Neural cell (in vitro differentiated cells): ENCODE measurements around the gene PPP1R27. TPM values are rescaled to one million over a fixed set of nuclear protein-coding genes. Genes with fewer than 3 reads are reported as not detected.

Experiments used
- H2AFZ ChIP-seq: fragments of 200-600, 300-800 bp; sonication (generic), shearing (Covaris generic); 2 replicates; pipeline ENCODE4 v1.6.0; 2014; ENCODE audit warnings: low read depth, mild to moderate bottlenecking, antibody characterized with exemption, low read length, moderate library complexity
- H3F3A ChIP-seq: fragments of 200-600 bp; shearing (Covaris generic); 2 replicates; pipeline ENCODE4 v1.6.1; 2016; ENCODE audit warnings: mild to moderate bottlenecking, moderate library complexity, mixed read lengths, antibody characterized with exemption, low read length; ENCODE audit not compliant: insufficient read depth, poor library complexity, severe bottlenecking
- H3K27ac ChIP-seq: fragments of 200-600, 300-800 bp; sonication (generic), shearing (Covaris generic); 2 replicates; pipeline ENCODE4 v1.5.1; 2014; ENCODE audit warnings: mild to moderate bottlenecking, low read length, moderate library complexity
- H3K27me3 ChIP-seq: fragments of 300-800, 200-600 bp; sonication (generic), shearing (Covaris generic); 2 replicates; pipeline ENCODE4 v1.6.0; 2014; ENCODE audit warnings: mild to moderate bottlenecking, low read depth, low read length, moderate library complexity; ENCODE audit not compliant: insufficient read depth
- H3K36me3 ChIP-seq: fragments of 300-800, 200-600 bp; sonication (generic), shearing (Covaris generic); 2 replicates; pipeline ENCODE4 v1.5.1; 2014; ENCODE audit warnings: mild to moderate bottlenecking, antibody characterized with exemption, low read length, moderate library complexity; ENCODE audit not compliant: insufficient read depth
- H3K4me2 ChIP-seq: fragments of 300-800, 200-600 bp; sonication (generic), shearing (Covaris generic); 2 replicates; pipeline ENCODE4 v1.6.0; 2014; ENCODE audit warnings: mild to moderate bottlenecking, low read length
- H3K4me3 ChIP-seq: fragments of 300-800, 200-600 bp; sonication (generic), shearing (Covaris generic); 2 replicates; pipeline ENCODE4 v1.5.1; 2014; ENCODE audit warnings: mild to moderate bottlenecking, low read length, moderate library complexity
- H3K79me2 ChIP-seq: fragments of 200-600 bp; shearing (Covaris generic); replicated peaks from 2 replicates; pipeline ENCODE4 v1.6.0; 2014; ENCODE audit warnings: mild to moderate bottlenecking, low read length, moderate library complexity; ENCODE audit not compliant: insufficient read depth
- H3K9ac ChIP-seq: fragments of 300-800, 200-600 bp; sonication (generic), shearing (Covaris generic); 2 replicates; pipeline ENCODE4 v1.6.1; 2016; ENCODE audit warnings: mild to moderate bottlenecking, low read length, mixed read lengths
- H3K9me2 ChIP-seq: fragments of 200-600 bp; shearing (Covaris generic); 2 replicates; pipeline ENCODE4 v1.6.1; 2016; ENCODE audit warnings: mild to moderate bottlenecking, low read length, mixed read lengths; ENCODE audit not compliant: insufficient read depth
- H3K9me3 ChIP-seq: fragments of 200-600, 300-800 bp; sonication (generic), shearing (Covaris generic); 2 replicates; pipeline ENCODE4 v1.6.1; 2016; ENCODE audit warnings: mild to moderate bottlenecking, mixed run types, low read length, moderate library complexity, mixed read lengths
- H4K20me1 ChIP-seq: fragments of 200-600 bp; shearing (Covaris generic); 2 replicates; pipeline ENCODE4 v1.6.1; 2016; ENCODE audit warnings: mild to moderate bottlenecking, mixed run types; ENCODE audit not compliant: insufficient read depth
- EP300 ChIP-seq: fragments of 450-650 bp; conservative IDR thresholded peaks from 2 replicates; pipeline ENCODE4 v1.6.1; 2014; ENCODE audit warnings: antibody characterized with exemption, mild to moderate bottlenecking, moderate library complexity; ENCODE audit not compliant: poor library complexity, severe bottlenecking
- EZH2 ChIP-seq: fragments of 200-600, 300-800 bp; shearing (Covaris generic), sonication (generic); IDR thresholded peaks from 2 replicates; pipeline ENCODE4 v1.6.1; 2014; ENCODE audit warnings: antibody characterized with exemption, low read length, borderline replicate concordance, mild to moderate bottlenecking; ENCODE audit not compliant: insufficient read depth, poor library complexity, severe bottlenecking
- MXI1 ChIP-seq: fragments of 450-650 bp; conservative IDR thresholded peaks from 2 replicates; pipeline ENCODE4 v1.6.1; 2014; ENCODE audit warnings: antibody characterized with exemption, mild to moderate bottlenecking; ENCODE audit not compliant: poor library complexity, severe bottlenecking
- POLR2AphosphoS5 ChIP-seq: IDR thresholded peaks from 2 replicates; pipeline ENCODE4 v1.6.1; 2012
- RAD21 ChIP-seq: fragments of 450-650 bp; conservative IDR thresholded peaks from 2 replicates; pipeline ENCODE4 v1.6.1; 2014; ENCODE audit warnings: antibody characterized with exemption, mild to moderate bottlenecking, moderate library complexity
- SMC3 ChIP-seq: fragments of 450-650 bp; conservative IDR thresholded peaks from 2 replicates; pipeline ENCODE4 v1.6.1; 2014; ENCODE audit warnings: antibody characterized with exemption, mild to moderate bottlenecking, moderate library complexity; ENCODE audit not compliant: poor library complexity
- TAF1 ChIP-seq: IDR thresholded peaks from 2 replicates; pipeline ENCODE4 v1.6.1; 2012; ENCODE audit warnings: low read depth
- polyA plus RNA-seq: library from polyadenylated mRNA; depleted of rRNA; stranded (reverse); fragments of >200 nt; gene quantifications from 2 replicates; pipeline ENCODE4 v1.2.3, GENCODE V29; 2014
- TF ChIP-seq, protein P1 (sequence below): fragments of 450-650 bp; IDR thresholded peaks from 2 replicates; pipeline ENCODE4 v1.5.1; 2014; ENCODE audit warnings: antibody characterized with exemption, mild to moderate bottlenecking, moderate library complexity; ENCODE audit not compliant: poor library complexity, severe bottlenecking
- TF ChIP-seq, protein P2 (sequence below): IDR thresholded peaks from 2 replicates; pipeline ENCODE4 v1.6.1; 2012; ENCODE audit warnings: borderline replicate concordance

PPP1R27 gene
- polyA plus RNA-seq, 1 donor from 2014 or later, result not detected

DNA sequence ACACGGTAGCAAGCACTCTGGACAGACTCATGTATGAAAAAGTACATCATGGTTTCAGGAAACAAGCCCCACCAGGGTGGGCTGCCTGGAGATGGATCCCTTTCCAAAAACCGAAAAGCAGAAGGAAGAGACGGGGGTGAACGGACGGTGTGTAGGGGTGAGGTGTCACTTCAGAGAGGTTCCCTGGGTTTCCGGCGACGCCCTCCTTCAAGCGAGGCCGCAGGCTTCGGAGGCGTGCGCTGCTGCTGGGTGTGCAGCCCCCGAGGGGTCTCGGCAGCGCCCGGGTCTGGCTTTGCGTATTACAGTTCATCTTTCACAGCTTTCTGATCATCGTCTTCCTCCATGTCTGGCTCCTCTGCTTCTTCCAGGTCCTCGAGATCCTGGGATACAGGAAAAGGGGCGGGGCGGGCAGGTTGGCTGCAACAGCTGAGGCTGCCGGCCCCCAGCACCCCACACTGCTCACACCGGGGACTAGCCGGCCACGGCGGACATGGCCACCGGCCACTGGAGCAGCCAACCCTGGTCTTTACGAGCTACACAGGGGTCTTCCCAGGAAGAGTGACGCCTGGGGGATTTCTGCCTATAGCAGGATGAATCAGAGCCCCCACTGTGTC lies 9.0 kb upstream of the PPP1R27 start:
- H3K9ac ChIP-seq, result no peak overlapping the region
- no peak overlapping the region for H2AFZ ChIP-seq
- H3K36me3 ChIP-seq, result no peaks in the 10 kb centered on the region
- no peaks in the 10 kb centered on the region for H3F3A ChIP-seq
- H3K9me3 ChIP-seq, result no peaks in the 10 kb centered on the region
- H3K79me2 ChIP-seq, result no peaks in the 10 kb centered on the region
- no peak overlapping the region for H3K4me3 ChIP-seq
- H3K9me2 ChIP-seq, result no peaks in the 10 kb centered on the region
- H4K20me1 ChIP-seq, result no peaks in the 10 kb centered on the region
- TF ChIP-seq EP300, result no peak
- TF ChIP-seq, protein P1, sequence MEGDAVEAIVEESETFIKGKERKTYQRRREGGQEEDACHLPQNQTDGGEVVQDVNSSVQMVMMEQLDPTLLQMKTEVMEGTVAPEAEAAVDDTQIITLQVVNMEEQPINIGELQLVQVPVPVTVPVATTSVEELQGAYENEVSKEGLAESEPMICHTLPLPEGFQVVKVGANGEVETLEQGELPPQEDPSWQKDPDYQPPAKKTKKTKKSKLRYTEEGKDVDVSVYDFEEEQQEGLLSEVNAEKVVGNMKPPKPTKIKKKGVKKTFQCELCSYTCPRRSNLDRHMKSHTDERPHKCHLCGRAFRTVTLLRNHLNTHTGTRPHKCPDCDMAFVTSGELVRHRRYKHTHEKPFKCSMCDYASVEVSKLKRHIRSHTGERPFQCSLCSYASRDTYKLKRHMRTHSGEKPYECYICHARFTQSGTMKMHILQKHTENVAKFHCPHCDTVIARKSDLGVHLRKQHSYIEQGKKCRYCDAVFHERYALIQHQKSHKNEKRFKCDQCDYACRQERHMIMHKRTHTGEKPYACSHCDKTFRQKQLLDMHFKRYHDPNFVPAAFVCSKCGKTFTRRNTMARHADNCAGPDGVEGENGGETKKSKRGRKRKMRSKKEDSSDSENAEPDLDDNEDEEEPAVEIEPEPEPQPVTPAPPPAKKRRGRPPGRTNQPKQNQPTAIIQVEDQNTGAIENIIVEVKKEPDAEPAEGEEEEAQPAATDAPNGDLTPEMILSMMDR, result no peak
- TF ChIP-seq SMC3, result no peak
- TF ChIP-seq MXI1, result no peak
- H3K27ac ChIP-seq, result no peak overlapping the region
- no peaks in the 10 kb centered on the region for H3K27me3 ChIP-seq
- no peak overlapping the region for H3K4me2 ChIP-seq

DNA sequence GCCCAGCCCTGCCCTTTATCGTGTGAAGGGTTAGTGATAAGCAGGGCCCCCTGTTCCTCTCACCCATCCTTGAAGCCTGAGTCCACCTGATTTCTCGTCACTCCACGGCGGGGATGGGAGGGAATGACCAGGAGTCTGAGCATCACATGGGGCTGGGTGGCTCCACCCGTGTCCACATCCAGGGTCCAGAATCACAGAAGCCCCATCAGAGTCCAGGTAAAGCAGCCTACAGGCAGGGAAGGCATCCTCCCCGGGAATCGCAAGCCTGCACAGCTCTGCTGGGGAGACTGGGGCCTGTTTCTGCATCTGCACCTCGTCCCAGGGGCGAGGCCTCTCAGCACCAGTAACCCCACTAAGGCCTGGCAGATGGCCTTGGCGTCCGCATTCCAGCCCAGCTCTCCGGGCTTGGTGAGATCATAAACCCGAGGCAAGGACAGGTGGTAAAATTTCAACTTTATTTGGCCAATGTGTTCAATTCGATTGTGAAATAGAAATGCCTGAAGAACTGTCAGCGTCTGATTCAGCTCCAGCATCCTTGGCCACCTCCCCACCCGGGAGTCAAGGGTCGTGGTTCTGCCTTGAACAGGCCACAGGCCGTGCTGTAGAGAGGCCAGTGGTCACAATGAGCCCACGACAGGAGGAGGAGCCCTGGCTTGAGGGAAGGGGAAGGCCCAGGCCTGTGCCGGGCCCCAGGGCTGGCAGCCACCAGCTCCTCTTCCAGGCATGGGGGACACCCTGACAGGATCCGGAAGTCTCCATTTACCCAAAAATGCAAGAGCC lies 8.1 kb upstream of the PPP1R27 start:
- no peaks in the 10 kb centered on the region for H3K79me2 ChIP-seq
- TF ChIP-seq TAF1, result no peak
- H2AFZ ChIP-seq, result no peak overlapping the region
- H3K9ac ChIP-seq, result no peak overlapping the region
- H3K9me3 ChIP-seq, result no peaks in the 10 kb centered on the region
- H3K36me3 ChIP-seq, result no peaks in the 10 kb centered on the region
- no peaks in the 10 kb centered on the region for H3K9me2 ChIP-seq
- no peak overlapping the region for H3K27ac ChIP-seq
- H3K4me2 ChIP-seq, result no peak overlapping the region
- H3K4me3 ChIP-seq, result no peak overlapping the region
- no peaks in the 10 kb centered on the region for H3F3A ChIP-seq
- no peaks in the 10 kb centered on the region for H4K20me1 ChIP-seq
- H3K27me3 ChIP-seq, result no peaks in the 10 kb centered on the region

DNA sequence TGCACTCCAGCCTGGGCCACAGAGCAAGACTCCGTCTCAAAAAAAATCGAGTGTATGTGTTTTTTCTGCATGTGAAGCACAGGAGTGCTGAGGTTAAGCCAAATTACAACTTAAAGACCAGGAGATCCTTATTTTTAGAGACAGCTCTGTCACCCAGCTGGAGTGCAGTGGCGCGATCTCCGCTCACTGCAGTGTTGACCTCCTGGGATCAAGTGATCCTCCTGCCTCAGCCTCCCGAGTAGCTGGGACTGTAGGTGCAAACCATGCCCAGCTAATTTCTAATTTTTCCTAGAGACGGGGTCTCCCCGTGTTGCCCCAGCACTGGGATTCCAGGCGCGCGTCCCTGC lies 7.5 kb upstream of the PPP1R27 start:
- Histone ChIP-seq H3K27me3 (no peaks in the 10 kb centered on the region), H4K20me1 (no peaks in the 10 kb centered on the region), H3K9me3 (no peaks in the 10 kb centered on the region), H3K4me2 (no peak overlapping the region), H3K9me2 (no peaks in the 10 kb centered on the region), H3K79me2 (no peaks in the 10 kb centered on the region), H3K4me3 (no peak overlapping the region), H2AFZ (no peak overlapping the region), H3K9ac (no peak overlapping the region), H3F3A (no peaks in the 10 kb centered on the region), H3K27ac (no peak overlapping the region), H3K36me3 (no peaks in the 10 kb centered on the region)
- TF ChIP-seq SMC3 (no peak), TAF1 (no peak), MXI1 (no peak), RAD21 (no peak), POLR2AphosphoS5 (no peak), EP300 (no peak), EZH2 (no peak)
- TF ChIP-seq, protein P1, result no peak
- TF ChIP-seq, protein P2, sequence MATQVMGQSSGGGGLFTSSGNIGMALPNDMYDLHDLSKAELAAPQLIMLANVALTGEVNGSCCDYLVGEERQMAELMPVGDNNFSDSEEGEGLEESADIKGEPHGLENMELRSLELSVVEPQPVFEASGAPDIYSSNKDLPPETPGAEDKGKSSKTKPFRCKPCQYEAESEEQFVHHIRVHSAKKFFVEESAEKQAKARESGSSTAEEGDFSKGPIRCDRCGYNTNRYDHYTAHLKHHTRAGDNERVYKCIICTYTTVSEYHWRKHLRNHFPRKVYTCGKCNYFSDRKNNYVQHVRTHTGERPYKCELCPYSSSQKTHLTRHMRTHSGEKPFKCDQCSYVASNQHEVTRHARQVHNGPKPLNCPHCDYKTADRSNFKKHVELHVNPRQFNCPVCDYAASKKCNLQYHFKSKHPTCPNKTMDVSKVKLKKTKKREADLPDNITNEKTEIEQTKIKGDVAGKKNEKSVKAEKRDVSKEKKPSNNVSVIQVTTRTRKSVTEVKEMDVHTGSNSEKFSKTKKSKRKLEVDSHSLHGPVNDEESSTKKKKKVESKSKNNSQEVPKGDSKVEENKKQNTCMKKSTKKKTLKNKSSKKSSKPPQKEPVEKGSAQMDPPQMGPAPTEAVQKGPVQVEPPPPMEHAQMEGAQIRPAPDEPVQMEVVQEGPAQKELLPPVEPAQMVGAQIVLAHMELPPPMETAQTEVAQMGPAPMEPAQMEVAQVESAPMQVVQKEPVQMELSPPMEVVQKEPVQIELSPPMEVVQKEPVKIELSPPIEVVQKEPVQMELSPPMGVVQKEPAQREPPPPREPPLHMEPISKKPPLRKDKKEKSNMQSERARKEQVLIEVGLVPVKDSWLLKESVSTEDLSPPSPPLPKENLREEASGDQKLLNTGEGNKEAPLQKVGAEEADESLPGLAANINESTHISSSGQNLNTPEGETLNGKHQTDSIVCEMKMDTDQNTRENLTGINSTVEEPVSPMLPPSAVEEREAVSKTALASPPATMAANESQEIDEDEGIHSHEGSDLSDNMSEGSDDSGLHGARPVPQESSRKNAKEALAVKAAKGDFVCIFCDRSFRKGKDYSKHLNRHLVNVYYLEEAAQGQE, result no peak
